GM19043 (cell line): Measurements from ENCODE around the gene TNFRSF1B.
"Not testable (repeated sequence)": the region's sequence is repeated elsewhere in the genome, so short reads cannot be mapped to it uniquely, and the experiment has no call there.

Experiments used
- ATAC-seq: cut with Tn5 transposase; IDR thresholded peaks from one replicate; pipeline ENCODE4 v1.9.1; 2021; ENCODE audit warnings: low read depth; ENCODE audit not compliant: unreplicated experiment

TNFRSF1B gene

DNA sequence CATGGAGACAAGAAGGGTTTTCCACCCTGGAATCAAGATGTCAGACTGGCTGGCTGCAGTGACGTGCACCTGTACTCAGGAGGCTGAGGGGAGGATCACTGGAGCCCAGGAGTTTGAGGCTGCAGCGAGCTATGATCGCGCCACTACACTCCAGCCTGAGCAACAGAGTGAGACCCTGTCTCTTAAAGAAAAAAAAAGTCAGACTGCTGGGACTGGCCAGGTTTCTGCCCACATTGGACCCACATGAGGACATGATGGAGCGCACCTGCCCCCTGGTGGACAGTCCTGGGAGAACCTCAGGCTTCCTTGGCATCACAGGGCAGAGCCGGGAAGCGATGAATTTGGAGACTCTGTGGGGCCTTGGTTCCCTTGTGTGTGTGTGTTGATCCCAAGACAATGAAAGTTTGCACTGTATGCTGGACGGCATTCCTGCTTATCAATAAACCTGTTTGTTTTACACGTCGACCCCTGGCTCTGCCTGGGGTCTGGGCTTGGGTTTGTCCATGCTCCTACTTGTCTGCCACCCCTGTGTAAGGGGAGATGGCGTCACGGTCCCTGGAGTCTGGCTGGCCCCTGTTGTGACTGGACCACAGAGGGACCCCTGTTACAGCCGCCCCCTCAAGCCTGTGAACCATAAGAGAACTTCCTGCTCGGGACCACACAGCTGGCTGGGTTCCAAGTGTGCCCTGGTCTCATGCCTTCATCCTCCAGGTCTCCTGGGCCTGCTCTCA is 42.1 kb downstream of the TNFRSF1B start:
- ATAC-seq = no peak

DNA sequence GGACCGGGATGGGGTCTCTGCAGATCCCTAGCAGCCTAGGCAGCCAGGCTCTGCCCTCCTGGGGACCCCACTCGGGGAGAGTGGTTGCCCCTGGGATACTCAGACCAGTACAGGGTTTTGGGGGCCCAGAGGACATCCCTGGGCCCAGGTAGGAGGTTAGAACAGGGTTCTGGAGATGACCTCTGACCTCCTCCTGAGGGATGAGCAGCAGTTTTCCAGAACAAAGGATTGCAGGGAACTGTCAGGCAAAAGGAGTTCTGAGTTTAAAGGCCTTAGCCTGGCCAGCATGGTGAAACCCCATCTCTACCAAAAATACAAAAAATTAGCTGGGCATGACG is 42.7 kb downstream of the TNFRSF1B start:
- no peak for ATAC-seq

DNA sequence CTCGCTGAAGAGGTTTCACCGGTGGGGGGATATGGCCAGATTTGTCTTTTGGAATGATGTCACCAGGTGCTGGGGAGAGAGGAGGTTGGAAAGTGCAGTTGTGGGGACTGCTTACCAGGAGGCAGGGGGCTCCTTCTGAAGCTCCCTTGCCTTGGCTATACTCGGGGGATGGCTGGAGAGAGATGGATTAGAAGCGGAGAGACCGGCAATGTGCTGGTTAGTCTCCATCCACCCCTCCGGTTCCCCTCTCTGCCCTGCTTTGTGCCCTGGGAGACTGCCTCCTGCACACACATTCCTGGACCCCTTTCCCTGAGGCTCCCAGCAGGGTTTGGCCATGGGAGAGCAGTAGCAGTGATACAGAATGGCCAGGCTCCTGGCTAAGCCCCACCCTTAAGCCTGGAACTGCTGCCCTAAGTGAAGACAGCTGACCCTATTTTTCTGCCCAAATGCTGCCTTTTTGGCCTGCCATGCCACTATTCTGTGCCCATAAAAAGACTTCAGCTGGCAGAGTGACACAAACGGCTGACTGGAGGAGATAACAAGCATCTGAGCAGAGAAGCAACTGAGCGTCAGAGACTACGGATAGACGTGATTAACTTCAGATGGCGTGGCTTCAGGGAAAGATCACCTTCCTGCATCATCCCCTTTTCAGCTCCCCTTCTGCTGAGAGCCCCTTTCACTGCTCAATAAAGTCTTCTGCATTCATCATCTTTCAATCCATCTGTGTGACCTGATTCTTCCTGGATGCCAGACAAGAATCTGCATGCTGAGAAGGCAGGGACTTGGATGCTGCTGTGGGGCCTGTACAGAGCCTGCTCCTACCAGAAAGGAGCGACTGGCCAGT is 48.5 kb downstream of the TNFRSF1B start:
- ATAC-seq = no peak

DNA sequence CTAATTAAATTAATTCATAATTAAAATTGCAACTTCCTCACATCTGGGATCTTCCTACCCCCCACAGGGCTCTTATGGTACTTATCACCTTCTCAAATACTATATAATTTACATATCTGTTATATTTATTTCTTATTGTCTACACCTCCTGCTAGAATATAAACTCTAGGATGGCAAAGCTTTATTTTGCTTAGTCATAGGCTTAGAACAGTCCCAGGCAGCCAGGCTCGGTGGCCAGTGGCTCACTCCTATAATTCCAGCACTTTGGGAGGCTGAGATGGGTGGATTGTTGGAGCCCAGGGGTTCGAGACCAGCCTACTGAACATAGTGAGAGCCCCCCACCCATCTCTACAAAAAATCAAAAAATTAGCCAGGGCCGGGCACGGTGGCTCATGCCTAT is 53.0 kb downstream of the TNFRSF1B start:
- no peak for ATAC-seq

DNA sequence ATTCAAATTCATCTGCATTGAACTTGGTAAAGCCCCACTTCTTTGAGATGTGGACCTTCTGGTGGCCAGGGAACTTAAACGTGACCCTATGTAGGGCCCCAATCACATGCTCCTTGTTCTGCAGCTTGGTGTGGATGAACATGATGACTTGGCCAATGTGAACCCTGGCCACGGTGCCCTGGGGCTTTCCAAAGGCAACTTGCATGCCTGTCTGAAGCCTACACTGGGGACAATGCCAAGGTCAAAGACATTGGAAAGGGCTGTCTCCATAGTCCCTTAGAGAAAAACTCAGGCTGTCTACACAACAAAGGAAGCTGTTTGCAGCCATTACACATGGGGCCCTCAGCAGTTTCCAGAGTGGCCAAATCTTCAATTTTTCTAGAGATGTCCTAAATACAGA is 54.1 kb downstream of the TNFRSF1B start:
- no peak for ATAC-seq

DNA sequence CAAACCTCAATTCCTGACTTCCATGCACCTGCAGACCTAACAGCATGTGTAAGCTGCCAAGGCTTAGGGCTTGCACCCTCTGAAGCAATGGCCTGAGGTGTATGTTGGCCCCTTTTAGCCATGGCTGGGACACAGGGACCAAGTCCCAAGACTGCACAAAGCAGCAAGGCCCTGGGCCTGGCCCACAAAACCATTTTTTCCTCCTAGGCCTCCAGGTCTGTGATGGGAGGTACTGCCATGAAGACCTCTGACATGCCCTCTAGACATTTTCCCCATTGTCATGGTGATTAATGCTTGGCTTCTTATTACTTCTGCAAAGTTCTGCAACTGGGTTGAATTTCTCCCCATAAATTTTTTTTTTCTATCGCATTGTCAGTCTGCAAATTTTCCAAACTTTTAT is 55.9 kb downstream of the TNFRSF1B start:
- not testable (repeated sequence) for ATAC-seq

DNA sequence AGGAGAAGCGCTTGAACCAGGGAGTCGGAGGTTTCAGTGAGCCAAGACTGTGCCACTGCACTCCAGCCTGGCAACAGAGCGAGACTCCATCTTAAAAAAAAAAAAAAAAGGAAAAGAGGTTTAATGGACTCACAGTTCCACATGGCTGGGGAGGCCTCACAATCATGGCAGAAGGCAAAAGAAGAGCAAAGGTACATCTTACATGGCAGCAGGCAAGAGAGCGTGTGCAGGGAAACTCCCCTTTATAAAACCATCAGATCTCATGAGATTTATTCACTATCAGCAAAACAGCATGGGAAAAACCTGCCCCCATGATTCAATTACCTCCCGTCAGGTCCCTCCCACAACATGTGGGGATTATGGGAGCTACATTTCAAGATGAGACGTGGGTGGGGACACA is 57.3 kb downstream of the TNFRSF1B start:
- ATAC-seq = not testable (repeated sequence)

DNA sequence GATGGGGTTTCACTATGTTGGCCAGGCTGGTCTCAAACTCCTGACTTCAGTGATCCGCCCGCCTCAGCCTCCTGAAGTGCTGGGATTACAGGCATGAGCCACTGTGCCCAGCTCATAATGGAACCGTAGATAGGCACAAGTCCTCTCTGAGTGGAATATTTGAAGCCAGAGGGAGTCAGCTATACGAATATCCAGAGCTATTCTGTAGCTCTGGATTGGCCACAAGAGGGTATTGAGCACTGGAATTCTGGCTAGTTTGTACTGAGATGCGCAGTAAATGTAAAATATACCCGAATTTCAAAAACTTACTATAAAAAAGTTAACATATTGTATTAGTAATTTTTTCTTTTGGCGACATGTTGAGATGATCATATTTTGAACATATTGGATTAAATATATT is 62.2 kb downstream of the TNFRSF1B start:
- ATAC-seq = no peak

DNA sequence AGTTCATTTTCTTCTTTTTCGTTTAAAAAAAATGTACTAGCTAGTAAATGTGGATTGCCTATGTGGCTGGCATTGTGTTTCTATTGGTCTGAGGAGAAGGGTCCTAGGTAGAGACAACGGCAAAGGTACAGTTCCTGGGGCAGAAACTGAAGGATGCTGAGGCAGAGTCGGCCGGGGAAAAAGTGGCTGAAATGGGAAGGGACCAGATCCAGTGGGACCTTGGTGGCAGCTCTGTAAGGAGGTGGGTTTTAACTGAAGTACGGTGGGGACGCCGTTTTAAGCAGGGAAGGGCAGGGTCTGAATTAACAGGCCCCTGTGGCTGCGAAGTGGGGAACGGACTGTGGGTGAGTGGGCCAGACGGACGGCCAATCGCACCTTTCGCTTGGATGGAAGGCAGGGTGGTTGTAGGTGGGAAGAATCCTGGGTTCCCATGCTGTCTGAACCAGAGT is 62.6 kb downstream of the TNFRSF1B start:
- no peak for ATAC-seq

DNA sequence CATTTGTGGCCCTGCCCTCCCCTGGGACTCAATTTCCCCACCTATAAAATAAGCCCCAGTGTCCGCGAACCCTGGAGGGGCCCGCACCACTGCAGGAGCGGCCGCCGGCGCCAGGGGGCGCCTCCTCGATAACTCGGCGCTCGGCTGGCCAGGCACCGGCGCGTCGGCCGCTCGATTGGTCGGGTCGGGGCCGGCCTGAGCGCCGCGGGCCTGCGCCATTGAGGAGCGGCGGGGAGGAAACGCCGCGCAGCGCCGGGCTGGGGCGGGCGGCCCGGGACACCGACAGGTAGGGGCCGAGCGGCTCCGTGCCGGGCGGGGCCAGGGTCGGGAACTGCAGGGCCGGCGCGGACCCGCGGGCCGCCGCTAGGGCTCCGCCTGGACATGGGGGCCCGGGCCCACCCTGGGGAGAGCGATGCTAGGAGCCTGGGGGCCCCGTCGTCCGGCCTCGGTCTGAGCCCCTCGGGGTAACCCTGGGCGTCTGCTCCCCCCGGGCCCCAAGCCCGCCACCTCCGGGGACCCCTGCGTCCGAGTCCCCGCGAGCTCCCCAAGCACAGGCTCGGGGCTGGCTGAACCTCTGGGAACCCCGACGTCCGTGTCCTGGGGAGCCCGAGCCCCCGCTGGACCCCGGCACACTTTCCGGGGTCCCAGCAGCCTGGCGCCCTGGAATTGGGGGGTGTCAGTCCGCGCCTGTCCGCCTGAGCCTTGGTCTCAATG is 63.2 kb downstream of the TNFRSF1B start, which contains the start of gene VPS13D:
VPS13D (plus strand) TSS at position 196 of the 714 bp plus-strand sequence. CDS start 4,237 bp downstream, outside the sequence.
- no peak for ATAC-seq

DNA sequence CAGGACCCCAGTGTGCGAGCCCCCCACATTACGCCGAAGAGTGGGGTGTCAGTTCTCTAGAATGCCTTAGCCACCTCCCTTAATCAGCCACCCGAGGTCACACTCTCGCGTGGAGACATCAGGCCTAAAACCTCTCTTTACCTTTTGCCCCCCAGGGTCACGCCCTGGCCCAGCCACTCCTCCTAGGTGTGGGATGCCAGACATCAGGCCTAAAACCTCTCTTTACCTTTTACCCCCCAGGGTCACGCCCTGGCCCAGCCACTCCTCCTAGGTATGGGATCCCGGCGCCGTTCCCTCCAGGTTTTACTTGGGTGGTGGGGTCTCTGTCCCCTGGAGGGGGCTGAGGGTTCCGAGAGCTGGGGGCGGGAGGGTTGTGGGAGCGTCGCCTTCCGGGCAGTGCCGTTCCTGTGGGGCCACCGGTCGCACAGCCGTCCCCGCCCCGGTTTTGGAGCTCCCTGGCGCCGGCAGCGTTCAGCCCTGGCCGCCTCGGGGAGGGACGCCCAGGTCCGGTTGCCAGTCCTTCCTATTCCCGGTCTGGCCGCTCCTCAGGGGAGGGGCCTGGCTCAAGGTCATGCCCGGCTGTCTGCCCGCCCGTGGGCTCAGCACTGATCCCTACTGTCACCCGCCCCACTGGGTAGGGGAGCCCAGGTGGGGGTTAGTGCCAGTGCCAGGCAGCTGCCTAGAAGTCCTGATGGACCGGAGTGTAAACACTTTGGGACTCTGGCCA is 63.9 kb downstream of the TNFRSF1B start:
- no peak for ATAC-seq

DNA sequence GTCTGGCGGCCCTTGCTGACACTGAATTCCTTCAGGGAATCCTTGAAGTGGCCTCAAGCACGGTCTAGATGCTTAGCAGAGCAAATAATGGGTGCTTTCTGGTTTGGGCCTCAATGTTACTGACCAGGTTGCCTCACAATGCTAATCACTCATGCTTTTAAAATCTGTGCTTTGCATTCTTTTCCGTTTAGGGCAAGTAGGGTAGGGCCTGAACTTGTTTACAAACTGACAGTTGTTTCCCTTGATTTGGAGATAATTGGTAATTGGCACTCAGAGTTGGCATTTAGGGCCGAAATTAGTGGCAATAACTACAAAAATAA is 64.4 kb downstream of the TNFRSF1B start:
- no peak for ATAC-seq

DNA sequence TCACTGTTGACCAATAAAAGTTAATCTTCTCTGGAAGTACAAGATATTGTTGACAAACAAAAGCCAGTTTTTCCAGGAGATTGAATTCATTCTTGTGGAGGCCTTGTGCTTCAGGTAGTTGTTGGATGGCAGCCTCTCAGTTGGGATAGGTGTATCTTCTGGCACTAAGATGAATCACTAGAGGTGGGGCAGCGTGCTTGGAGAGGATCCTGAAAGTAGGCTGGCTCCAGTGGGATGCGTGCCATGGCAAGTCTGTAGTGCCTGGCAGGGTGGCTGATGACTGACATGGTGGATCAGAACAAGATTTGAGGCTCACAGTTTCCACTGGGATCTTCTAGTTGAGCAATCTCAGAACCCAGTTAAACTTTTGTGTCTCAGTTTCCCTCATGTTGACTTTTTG is 65.4 kb downstream of the TNFRSF1B start:
- ATAC-seq = no peak

DNA sequence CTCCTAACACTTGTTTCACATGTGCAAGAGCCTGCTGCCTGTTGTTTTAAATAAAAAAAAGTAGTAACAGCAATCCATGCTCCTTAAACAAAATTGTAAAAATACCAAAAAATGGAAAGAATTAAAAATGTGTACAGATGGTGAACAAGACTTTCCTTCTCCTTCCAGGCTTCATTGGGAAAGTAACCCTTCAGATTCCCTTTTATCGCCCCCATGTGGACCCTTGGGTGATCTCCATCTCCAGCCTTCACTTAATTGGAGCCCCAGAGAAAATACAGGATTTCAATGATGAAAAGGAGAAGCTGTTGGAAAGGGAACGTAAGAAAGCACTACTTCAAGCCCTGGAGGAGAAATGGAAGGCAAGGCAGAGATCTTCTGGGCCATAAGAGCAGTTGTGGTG is 77.3 kb downstream of the TNFRSF1B start:
- ATAC-seq = no peak

DNA sequence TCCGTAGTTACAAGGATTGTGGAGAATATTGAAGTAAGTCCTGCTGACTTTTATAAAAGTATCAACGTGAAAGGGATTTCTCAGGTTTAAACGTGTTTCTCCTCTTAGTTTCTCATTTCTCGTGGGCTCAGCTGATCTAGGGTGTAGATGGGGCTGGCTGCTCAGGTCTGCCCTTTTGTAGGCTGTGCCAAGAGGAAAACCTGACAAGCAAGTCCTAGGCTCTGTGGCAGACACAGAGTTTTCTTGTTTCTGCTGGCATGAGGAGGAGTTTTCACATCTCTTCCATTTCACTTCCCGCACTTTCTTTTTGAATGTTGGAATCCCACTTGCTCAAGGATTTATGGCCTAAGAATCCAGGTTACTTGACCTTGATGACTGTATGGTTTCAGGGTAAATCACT is 77.8 kb downstream of the TNFRSF1B start:
- no peak for ATAC-seq

DNA sequence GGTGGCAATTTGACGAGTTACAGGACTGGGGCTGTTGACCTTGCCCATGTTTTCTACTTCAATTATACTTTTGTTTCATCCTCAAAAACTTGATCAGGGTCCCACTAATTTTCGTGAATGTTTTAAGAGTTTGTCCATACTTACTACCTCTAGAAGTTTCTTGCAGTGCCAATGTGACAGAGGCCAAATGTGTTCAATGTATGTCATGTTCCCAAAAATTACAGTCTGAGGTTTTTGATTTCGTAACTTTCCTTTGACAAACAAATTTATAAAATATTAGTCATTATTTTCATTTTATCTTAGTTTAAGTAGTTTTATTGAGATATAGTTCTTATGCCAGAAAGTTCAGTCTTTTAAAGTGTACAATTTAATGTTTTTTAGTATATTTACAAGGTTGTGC is 78.3 kb downstream of the TNFRSF1B start:
- ATAC-seq = no peak

DNA sequence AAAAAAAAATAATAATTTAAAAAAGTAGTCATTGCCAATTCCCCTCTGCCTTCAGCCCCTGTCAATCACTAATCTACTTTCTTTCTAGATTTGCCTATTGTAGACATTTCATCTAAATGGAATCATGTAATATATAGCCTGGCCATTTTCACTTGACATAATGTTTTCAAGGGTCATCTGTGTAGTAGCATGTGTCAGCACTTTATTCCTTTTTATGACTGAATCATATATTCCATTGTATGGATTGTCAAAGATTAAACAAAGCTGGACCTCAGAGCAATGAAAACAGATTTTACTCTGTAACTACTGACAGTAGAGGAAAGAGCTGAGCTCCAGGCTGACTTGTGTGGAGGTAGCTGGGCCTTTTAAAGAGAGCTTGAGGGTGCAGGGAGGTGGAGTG is 78.9 kb downstream of the TNFRSF1B start:
- ATAC-seq = no peak

DNA sequence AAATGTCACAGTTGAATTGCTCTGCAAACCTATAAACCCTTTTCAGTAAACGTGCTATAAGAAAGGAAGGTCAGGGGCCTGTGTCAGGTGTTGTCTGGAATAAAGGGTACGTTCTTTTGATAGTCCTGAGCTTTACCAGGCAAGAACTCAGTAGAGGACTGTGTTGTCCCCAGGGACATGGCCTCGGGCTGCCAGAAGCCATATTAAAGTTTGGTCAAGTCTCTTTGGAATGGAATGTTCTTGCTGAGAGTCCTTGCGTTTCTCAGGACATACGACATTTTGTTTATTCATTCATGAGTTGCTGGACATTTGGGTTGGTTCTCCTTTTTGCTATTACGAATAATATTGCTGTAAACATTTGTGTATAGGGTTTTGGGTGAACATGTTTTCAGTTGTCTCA is 79.8 kb downstream of the TNFRSF1B start:
- no peak for ATAC-seq

DNA sequence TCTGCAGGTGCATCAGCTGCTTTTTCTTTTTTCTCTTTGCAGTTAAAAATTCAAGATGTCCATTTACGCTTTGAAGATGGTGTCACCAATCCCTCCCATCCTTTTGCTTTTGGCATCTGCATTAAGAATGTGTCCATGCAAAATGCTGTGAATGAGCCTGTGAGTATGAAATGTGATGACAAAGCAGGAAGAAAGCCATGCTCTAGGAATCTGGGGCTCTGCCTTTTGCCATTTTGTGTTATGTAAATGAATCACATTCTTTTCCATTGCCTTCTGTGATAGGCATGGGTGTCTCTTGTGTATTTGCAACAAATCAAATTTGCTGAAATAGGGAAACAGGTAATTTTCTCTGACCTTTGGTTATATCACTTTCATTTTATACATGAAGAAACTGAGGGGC is 82.4 kb downstream of the TNFRSF1B start:
- no peak for ATAC-seq

DNA sequence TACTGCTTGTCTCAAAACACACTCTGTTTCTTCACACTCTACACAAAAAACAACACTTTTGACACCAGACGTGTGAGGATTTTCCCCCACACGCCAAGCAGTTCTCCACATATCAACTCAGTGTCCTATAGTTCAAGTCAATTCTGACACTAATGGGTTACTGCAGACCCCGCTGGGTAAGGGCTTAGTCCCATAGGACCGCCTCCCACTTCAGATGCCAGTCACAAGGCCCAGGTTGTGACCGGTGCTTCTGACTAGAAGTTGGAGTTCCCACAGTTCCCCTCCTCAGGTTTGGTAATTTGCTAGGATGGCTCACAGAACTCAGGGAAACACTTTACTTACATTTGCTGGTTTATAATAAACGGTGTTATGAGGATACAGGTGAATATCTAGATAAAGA is 83.0 kb downstream of the TNFRSF1B start:
- ATAC-seq = no peak

DNA sequence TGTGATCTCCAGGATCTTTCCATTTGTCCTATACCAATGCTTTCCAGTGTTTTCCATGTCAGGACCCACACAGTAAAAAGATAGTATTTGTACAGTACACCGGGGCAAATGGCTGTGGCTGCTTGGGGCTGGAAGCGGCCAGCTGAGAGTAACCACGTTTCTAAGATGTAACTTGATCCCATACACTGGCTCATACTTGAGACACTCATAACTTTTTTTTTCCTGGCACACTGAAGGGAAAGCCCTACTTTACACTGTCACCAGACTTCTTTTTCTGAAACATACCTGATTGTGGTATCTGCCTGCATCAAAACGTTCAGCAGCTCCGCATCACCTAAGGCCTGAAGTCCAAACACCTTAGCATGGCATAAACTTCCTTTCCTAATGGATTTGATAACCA is 84.7 kb downstream of the TNFRSF1B start:
- no peak for ATAC-seq
